Measurements from ENCODE around the gene CD300LB. TPM values are rescaled to one million over a fixed set of nuclear protein-coding genes. Genes with fewer than 3 reads are reported as not detected.
"Not testable (repeated sequence)": the region's sequence is repeated elsewhere in the genome, so short reads cannot be mapped to it uniquely, and the experiment has no call there.

The CD300LB gene
- total RNA-seq, 1 donor from 2014 or later = 0.16 TPM

DNA sequence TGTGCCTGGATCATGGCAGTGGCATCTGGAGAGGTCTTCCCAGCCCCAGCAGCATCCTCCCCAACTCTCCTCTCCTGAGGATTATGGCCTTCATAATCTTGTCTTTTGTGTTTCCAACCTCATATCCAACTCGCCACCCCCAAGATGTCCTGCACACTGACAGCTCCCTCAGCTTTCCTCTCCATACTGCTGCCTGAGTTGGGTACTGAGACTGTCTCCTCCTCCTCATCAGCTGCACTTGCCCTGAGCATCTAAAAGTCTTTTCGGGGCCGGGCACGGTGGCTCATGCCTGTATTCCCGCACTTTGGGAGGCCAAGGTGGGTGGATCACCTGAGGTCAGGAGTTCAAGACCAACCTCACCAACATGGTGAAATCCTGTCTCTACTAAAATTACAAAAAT is 2.0 kb downstream of the CD300LB start:
- ATAC-seq (ENCODE audit: poor library complexity) (no peak), DNase-seq (no peak)
- intact Hi-C loops (cut with DNase I) = no loop called here

DNA sequence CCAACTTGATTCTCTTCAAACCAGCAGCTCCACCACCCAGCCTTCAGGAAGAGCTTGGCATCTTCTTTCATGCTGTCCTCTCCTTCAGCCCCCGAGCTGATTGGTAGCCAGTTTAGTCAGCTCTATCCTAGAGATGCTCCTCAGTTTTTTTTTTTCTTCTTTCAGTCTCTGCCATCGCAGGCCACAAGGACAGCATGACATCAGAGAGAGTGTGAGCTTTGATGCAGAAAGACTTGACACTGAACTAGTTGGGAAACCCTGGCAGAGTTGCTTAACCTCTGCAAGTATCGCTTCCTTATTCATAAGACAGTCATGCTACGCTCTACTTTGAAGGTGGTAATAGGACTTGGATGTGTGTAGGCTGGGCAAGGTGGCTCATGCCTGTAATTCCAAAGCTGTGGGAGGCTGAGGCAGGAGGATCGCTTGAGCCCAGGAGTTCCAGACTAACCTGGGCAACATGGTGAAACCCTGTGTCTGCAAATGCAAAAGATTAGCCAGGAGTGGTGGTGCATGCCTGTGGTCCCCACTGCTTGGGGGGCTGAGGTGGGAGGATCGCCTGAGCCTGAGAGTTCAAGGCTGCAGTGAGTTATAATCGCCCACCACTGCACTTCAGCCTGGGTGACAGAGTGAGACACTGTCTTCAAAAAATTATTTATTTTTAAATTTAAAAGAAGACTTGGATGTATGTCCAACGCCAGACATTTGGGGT is 2.6 kb downstream of the CD300LB start:
- ATAC-seq (ENCODE audit: poor library complexity) (peak; percentile 29), DNase-seq (no peak)
- intact Hi-C loops (cut with DNase I) = no loop called here

DNA sequence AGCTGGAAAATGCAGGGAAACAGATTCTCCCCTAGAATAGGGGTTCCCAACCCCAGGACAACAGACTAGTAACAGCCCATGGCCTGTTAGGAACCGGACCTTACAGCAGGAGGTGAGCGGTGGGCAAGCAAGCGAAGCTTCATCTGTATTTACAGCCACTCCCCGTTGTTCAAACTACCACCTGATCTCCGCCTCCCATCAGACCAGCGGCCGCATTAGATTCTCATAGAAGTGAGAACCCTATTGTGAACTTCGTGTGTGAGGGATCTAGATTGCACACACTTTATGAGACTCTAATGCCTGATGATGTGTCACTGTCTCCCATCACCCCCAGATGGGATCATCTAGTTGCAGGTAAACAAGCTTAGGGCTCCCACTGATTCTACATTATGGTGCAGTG is 3.5 kb downstream of the CD300LB start:
- DNase-seq = no peak
- intact Hi-C loops (cut with DNase I) = no loop called here
- no peak for ATAC-seq (ENCODE audit: poor library complexity)

DNA sequence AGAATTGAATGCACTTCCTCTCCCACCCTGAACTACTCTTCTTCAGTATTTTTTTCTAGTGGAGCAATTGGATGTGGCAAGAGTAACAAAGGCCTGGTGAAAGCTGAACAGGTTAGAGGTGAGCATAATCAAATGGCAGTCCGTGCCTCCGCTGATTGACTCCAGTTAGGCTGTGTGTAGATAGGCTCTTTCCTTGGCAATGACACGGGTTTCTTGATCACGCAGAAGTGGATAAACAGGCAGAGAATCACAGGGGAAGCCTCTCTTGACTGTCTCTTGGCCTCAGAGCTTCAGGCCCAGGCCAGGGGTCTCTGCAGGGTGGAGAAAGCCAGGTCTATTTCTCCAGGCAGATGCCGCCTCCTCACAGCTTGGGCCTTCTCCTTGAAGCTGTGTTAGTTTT is 4.2 kb downstream of the CD300LB start:
- no peak for DNase-seq
- ATAC-seq (ENCODE audit: poor library complexity) = no peak
- intact Hi-C loops (cut with DNase I) = no loop called here

DNA sequence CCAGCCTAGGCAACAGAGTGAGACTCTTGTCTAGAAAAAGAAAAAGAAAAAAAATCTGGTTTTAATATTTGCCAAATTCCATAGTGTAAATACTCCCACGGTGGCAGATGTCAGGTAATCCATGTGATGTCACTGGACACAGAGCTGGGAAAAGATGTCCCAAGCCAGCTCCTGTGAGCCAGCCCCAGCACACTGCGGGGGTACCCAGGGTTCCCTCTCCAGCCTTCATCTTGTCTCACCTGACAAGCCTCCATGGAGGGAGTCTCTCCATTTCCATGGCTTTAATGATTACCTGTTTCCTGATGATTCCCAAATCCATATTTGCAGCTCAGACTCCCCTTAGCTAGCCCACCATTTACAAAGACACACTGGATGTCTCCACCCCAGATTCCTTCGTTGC is 4.6 kb downstream of the CD300LB start:
- DNase-seq (no peak), ATAC-seq (ENCODE audit: poor library complexity) (no peak)
- intact Hi-C loops (cut with DNase I) = no loop called here

DNA sequence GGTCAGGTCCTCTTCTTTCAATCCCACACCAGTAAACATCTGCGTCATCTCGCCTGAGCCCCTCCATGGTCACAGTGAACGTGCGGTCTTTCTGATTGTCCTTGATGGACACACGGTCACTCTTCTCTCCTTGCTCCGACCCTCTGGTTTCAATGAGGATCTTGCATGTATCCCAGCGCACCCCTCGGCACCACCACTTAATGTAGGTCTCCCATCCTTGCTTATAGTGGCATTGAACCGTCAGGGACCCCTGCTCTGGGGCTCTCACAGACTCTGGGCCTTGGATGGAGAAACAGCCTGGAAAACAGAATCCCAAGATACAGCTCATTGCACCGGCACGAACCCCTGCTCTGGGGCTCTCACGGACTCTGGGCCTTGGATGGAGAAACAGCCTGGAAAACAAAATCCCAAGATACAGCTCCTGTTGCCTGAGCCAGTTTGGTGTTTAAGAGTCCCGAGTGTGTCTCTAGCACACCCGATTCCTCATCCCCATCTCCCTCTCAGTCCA is 5.4 kb downstream of the CD300LB start:
- ATAC-seq (ENCODE audit: poor library complexity) (no peak), DNase-seq (no peak)
- intact Hi-C loops (cut with DNase I) = no loop called here

DNA sequence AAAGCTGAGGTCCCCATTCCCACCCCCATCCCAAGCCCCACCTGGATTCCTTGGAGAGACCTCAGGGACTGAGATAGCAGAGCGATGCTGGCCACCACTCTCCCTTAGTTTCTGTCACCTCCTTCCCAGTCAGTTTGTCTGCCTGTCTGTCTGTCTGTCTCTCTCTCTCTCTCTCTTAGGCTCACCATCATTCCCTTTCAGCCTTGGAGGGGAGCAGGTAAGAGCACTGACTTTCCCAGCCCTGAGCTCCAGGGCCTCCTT is 5.9 kb downstream of the CD300LB start:
- intact Hi-C loops (cut with DNase I) = no loop called here
- ATAC-seq (ENCODE audit: poor library complexity) (no peak), DNase-seq (no peak)

DNA sequence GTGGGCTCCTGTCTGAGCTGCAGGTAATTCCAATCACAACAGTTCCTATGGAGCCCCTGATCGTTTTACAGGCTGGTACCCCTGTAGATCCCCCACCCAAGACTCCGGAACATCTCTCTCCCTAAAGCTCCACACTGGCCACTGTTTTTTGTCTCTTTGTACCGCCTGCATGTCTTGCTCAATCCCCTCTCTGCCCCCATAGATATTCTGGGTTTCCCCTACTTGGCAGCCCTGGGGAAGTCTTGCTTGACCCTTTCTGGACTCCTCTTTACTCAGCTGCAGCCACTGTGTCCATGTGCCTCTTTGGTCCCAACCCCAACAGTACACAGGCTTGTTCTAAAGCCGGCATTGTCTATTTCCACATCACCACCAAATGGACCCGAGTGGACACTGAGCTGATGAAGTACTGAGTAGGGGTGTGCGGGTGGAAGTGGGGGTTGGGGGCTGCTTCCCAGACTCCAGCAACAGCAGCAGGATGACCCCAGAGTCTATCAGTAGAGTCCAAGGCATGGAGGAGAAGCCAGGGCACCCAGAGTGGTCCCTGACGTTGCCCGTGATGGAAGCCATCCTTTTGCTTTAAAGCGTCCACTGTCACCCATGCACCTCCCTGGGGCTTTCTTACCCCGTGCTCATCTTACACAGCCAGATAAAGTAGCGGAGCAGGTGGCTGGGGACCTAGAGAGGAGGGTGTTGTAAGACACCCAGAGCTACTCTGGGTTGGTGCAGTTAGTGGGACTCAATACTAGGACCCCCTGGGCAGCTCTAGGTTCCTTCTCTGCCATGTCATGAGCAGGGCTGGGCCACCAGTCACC is 6.4 kb downstream of the CD300LB start:
- intact Hi-C loops (cut with DNase I) = no loop called here
- no peak for DNase-seq
- no peak for ATAC-seq (ENCODE audit: poor library complexity)

DNA sequence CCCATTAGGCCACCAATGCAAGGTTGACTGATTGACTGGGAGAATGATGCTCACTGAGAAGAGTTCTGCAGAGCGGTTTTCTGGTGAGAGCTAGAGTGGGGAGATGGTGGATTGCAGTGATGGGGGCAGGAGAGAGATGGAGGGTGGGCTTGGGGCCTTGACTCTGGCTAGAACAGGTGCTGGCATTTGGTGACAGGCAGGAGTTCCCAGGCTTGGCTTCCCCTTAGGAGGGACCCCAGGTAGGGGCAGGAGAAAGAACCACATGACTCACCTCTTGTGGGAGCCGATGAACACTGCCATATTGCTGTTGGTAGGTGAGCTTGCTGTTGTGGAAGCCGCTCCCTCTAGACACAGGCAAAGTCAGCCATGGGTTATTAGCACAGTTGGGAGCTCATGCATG is 8.0 kb downstream of the CD300LB start:
- intact Hi-C loops (cut with DNase I) = no loop called here
- DNase-seq (no peak), ATAC-seq (ENCODE audit: poor library complexity) (no peak)

DNA sequence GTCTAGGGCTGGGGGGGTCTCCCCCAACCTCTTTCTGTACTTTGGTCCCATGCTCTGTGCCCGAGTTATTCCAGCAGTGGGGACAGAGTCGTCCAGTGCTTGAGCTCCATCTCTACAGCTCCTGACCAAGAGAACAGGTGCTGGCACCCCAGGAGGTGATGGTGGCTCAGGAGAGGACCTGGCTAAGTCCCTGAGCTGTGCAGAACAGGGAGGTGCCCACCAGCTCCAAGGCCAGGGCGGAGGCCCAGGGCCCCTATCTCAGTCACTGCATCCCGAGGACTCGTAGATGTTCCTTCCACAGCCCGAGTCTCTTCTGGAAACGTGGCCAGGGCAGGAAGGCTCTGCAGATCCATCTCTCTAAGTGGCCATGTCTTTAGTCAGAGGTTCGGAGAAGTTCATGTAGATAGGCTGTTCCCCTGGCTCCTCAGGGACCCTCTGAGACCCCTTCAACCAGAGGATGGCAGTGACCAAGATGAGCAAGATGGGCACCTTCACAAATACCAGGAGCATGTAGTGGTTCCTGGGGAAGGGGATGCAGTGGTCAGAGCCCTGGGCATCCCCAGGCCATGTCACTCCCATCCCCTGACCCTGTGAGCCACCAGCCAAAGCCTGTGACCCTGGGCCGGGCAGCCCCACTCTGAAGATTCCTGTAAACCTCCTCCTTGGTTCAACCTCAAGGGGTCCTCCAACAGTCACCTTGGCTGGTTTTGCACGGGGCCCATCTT is 8.7 kb downstream of the CD300LB start:
- DNase-seq = no peak
- intact Hi-C loops (cut with DNase I) = no loop called here
- no peak for ATAC-seq (ENCODE audit: poor library complexity)

DNA sequence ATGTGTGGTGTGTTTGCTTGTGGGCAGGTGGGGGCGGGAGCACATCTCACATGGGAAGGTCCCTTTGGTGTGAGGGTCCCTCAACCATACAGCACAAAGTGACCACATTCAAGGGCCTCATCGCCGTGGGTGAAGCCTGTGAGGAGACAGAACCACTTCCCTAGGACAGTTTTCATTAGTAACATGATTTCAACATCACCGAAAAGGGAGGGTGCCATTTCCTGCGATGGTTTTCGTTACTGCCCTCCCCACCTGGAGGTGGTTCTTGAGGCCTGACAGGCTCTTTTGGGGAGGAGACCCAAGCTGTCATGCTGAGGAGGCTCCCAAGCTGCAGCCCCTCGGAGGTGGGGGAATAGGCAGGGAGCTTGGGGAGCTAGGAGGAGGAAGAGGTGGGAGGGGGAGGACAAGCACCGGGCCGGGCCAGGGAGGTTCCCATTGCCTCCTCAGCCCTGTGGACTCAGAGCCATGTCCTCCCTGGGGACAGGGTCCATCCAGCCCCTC is 9.5 kb downstream of the CD300LB start:
- no peak for DNase-seq
- peak; percentile 61 for ATAC-seq (ENCODE audit: poor library complexity)
- intact Hi-C loops (cut with DNase I) = no loop called here

DNA sequence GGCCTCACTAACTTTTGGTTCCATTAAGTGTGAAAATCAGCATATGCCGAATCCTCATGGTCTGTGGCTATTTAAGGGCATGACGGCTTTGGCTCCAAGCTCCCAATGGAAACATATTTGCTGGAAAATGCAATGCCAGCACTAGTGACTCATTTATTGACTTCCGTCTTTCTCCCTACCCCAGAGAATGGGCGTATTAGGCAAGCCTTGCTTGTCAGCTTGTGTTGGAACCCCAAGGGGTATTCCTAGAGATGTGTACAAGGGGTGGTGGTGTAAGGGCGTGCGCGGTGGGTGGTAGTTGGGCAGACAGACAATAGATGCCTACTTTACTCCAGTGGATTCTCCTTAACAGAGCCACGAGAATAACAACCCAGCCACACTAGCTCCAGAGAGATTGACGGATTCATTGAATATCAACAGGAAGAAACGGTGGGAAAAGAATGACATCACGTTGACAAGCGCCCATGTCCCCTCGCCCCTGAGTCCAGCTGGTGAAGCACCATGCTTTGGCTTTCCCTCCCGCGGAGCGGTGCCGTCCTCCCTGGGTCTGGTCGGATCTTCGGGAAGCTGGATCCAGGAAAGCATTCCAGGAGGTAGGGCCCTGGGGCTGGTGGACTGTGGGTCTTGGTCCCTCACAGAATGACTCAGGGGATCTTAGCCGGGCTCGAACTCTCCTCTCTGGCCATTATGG is 10.3 kb downstream of the CD300LB start:
- intact Hi-C loops (cut with DNase I) = no loop called here
- DNase-seq (peak; percentile 47), ATAC-seq (ENCODE audit: poor library complexity) (peak; percentile 80)

DNA sequence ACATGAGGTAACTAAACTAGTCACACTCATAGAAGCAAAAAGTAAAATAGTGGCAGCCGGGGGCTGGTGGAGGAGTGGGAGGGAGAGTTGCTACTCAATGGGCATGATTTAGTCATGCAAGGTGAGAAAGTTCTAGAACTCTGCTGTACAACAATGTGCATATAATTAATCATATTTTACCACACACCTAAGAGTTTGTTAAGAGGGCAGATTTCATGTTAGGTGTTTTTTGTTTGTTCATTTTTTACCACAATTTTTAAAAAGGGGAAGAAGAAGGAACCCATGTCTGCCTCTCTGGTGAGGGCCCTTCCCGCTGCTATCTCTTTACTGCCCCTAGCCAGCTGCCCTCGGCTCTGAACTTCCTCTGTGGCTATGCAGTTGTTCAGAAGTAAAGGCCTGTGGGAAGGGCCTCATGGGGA is 11.2 kb downstream of the CD300LB start:
- intact Hi-C loops (cut with DNase I) = no loop called here
- ATAC-seq (ENCODE audit: poor library complexity) = peak; percentile 65
- peak; percentile 62 for DNase-seq

DNA sequence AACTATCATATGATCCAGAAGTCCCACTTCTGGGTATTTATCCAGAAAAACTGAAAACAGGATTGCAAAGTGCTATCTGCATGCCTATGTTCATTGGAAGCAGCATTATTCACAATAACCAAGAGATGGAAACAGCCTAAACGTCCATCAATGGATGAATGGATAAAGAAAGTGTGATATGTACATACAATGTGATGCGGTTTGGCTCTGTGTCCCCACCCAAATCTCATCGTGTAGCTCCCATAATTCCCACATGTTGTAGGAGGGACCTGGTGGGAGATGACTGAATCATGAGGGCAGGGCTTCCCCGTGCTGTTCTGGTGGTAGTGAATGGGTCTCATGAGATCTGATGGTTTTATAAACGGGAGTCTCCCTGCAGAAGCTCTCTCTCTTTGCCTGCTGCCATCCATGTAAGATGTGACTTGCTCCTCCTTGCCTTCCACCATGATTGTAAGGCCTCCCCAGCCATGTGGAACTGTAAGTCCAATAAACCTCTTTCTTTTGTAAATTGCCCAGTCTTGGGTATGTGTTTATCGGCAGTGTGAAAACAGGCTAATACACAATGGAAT is 12.8 kb downstream of the CD300LB start:
- ATAC-seq (ENCODE audit: poor library complexity); DNase-seq; intact Hi-C loops (cut with DNase I): not testable (repeated sequence)

DNA sequence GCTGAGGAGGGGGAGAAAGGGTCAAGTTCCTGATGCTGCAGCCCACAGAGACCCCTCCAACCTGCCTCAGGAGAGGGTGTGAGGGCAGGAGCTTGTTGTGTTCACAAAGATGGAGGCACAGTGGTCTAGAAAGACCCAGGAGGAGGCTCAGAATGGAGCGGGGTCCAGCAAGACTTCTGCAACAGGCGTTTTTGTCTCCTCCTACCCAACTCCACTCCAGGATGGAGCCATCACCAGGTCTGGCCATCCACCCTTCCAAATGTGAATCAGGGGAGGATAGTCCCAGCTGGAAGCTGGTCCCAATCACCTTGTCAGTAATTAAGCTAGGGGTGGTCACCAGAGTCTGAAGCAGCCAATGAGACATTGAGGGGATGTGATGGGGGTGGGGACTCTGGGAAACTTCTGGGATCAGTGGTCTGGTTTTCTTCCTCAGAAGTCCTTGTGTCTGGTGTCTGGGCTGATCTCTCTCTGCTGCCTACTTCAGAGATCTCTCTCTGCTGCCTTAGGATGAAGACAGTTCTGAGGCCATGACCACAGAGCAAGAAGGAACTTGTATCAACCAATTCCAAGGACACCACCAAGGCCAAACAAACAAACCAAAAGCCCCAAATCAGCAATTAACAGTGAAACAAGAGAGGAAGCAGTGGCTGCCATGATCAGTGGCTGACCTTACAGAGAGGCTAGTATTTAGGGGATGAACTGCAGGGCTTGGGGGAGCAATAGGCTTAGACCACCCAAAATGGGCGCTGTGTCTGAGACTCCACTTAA is 14.5 kb downstream of the CD300LB start:
- intact Hi-C loops (cut with DNase I) = no loop called here
- ATAC-seq (ENCODE audit: poor library complexity) = no peak
- DNase-seq = no peak

DNA sequence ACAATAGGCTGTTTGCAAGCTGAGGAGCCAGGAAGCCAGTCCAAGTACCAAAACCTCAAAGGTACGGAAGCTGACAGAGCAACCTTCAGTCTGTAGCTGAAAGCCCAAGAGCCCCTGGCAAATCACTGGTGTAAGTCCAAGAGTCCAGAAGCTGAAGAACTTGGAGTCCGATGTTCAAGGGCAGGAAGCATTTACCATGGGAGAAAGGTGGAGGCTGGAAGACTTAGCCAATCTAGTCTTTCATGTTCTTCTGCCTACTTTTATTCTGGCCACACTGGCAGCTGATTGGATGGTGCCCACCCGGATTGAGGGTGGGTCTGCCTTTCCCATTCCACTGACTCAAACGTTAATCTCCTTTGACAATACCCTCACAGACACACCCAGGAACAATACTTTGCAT is 15.3 kb downstream of the CD300LB start:
- intact Hi-C loops (cut with DNase I) = no loop called here
- DNase-seq (no peak), ATAC-seq (ENCODE audit: poor library complexity) (no peak)

DNA sequence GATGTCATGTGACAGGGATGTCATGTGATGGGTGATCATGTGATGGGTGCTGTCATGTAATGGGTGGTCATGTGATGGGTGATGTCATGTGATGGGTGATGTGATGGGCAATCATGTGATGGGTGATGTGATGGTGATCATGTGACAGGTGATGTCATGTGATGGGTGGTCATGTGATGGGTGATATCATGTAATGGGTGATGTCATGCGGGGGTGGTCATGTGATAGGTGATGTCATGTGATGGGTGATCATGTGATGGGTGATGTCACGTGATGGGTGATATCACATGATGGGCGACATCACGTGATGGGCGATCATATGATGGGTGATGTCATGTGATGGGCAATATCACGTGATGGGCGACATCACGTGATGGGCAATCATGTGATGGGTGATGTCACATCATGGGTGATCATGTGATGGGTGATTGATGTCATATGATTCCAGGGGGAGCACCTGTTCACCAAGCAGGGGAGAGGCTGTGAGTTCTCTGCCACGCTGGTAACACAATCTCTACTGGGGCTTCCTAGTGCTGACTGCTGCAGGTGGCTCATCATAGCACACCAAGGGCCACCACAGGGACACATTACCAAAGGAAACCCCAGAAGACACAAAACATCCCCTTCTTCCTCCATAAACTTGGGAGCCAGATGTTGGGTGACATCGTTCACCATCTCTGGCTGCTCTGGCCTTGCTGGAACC is 16.5 kb downstream of the CD300LB start:
- no peak for ATAC-seq (ENCODE audit: poor library complexity)
- intact Hi-C loops (cut with DNase I) = no loop called here
- DNase-seq = no peak
